ENCODE data around the gene GBF1. TPM values are rescaled to one million over a fixed set of nuclear protein-coding genes. Genes with fewer than 3 reads are reported as not detected.

Gene GBF1
- polyA plus RNA-seq, 1 experiment, result 31.9 TPM

GRCh38 chr10:102227050-102227449 is 18.3 kb upstream of the GBF1 start:
- TF ChIP-seq CTCF (IDR thresholded peaks at IDR 0.05; ENCODE audit: low read depth, low read length), result no peak
- Histone ChIP-seq H3K27ac (ENCODE audit: low read depth, low read length) (no peak overlapping the region), H3K27me3 (ENCODE audit: control insufficient read depth, insufficient read depth, low read length) (peaks cover 40% of the 10 kb centered on the region), H3K4me3 (ENCODE audit: low read depth, low read length) (no peak overlapping the region), H3K9me3 (ENCODE audit: control insufficient read depth, insufficient read depth, low read length) (no peaks in the 10 kb centered on the region; the same call in 1 of the 2 replicates)
- no peak for DNase-seq (ENCODE audit: low read depth, low spot score)
- ChIA-PET CTCF (interaction anchor here (0.7 to 10.8 kb wide), 5 partner anchors 58 to 180 kb away, joined by 3 to 442 read pairs (median 15); no protein-coding TSS in a partner anchor), POLR2A (interaction anchor here (0.9 to 1.1 kb wide), 2 partner anchors 14 to 57 kb away, joined by 3 to 4 read pairs; partner anchors contain the start of gene PITX3)

- H3K27me3 ChIP-seq (ENCODE audit: control insufficient read depth, insufficient read depth, low read length), result peaks cover 33% of the 10 kb centered on the region
- DNase-seq (ENCODE audit: low read depth, low spot score), result no peak
- TF ChIP-seq CTCF (IDR thresholded peaks at IDR 0.05; ENCODE audit: low read depth, low read length), result peak; percentile 97
- H3K27ac ChIP-seq (ENCODE audit: low read depth, low read length), result no peak overlapping the region
- H3K9me3 ChIP-seq (ENCODE audit: control insufficient read depth, insufficient read depth, low read length), result no peaks in the 10 kb centered on the region; the same call in 1 of the 2 replicates
- CTCF ChIA-PET, result interaction anchor here (0.6 to 10.8 kb wide), 36 partner anchors 10 to 354 kb away, joined by 3 to 442 read pairs (median 5); partner anchors contain the start of genes FBXL15 and PITX3
- peak overlapping the region; percentile 49 for H3K4me3 ChIP-seq (ENCODE audit: low read depth, low read length)
- POLR2A ChIA-PET, result interaction anchor here (0.5 to 1.7 kb wide), 6 partner anchors 58 to 164 kb away, joined by 3 to 6 read pairs (median 4); no protein-coding TSS in a partner anchor
Measured at GRCh38 chr10:102229810-102230263, 15.5 kb upstream of the GBF1 start.

- DNase-seq (ENCODE audit: low read depth, low spot score), result no peak
- CTCF ChIA-PET, result interaction anchor here (0.6 to 10.8 kb wide), 35 partner anchors 10 to 353 kb away, joined by 3 to 442 read pairs (median 5); partner anchors contain the start of genes FBXL15 and PITX3
- H3K27ac ChIP-seq (ENCODE audit: low read depth, low read length), result no peak overlapping the region
- no peaks in the 10 kb centered on the region; the same call in 1 of the 2 replicates for H3K9me3 ChIP-seq (ENCODE audit: control insufficient read depth, insufficient read depth, low read length)
- TF ChIP-seq CTCF (IDR thresholded peaks at IDR 0.05; ENCODE audit: low read depth, low read length), result no peak
- POLR2A ChIA-PET, result interaction anchor here (0.5 to 1.7 kb wide), 4 partner anchors 58 to 163 kb away, joined by 3 to 6 read pairs (median 4); no protein-coding TSS in a partner anchor
- peak overlapping the region; percentile 49 for H3K4me3 ChIP-seq (ENCODE audit: low read depth, low read length)
- H3K27me3 ChIP-seq (ENCODE audit: control insufficient read depth, insufficient read depth, low read length), result peaks cover 33% of the 10 kb centered on the region
Measured at GRCh38 chr10:102230264-102230860, 15.0 kb upstream of the GBF1 start.

GRCh38 chr10:102230861-102231356 is 14.4 kb upstream of the GBF1 start:
- H3K9me3 ChIP-seq (ENCODE audit: control insufficient read depth, insufficient read depth, low read length), result no peaks in the 10 kb centered on the region; the same call in 1 of the 2 replicates
- H3K27ac ChIP-seq (ENCODE audit: low read depth, low read length), result no peak overlapping the region
- POLR2A ChIA-PET, result interaction anchor here (0.7 to 1.7 kb wide), 3 partner anchors 63 to 163 kb away, joined by 3 to 6 read pairs (median 3); no protein-coding TSS in a partner anchor
- CTCF ChIA-PET, result interaction anchor here (0.6 to 10.8 kb wide), 21 partner anchors 9 to 1095 kb away, joined by 3 to 442 read pairs (median 8); partner anchors contain the start of genes FBXL15 and PITX3
- peak overlapping the region; percentile 49 for H3K4me3 ChIP-seq (ENCODE audit: low read depth, low read length)
- peak; percentile 38; the same call in 1 of the 2 replicates for TF ChIP-seq CTCF (IDR thresholded peaks at IDR 0.05; ENCODE audit: low read depth, low read length)
- DNase-seq (ENCODE audit: low read depth, low spot score), result no peak
- H3K27me3 ChIP-seq (ENCODE audit: control insufficient read depth, insufficient read depth, low read length), result peaks cover 33% of the 10 kb centered on the region
